ENCODE results near the gene KCNE1.

DNA sequence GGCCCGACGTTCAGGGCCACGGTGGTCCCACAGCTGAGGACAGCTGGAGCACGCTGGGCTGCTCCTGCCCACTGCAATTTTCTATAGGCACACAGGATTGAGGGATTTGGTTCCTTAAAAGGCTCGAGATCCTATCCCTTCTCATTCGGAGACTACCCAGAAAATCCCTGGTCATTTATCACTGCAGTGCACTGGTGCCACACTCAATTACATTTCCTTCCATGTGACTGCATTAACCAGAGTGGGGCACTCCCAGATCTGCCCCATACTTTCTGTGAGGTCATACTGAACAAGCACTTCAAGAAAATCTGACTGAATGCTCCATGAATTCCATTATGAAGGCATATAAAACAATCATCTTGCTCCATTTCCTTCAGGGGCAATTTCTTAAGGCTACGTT, 49.8 kb upstream of the KCNE1 start:
- TF ChIP-seq, protein P1, sequence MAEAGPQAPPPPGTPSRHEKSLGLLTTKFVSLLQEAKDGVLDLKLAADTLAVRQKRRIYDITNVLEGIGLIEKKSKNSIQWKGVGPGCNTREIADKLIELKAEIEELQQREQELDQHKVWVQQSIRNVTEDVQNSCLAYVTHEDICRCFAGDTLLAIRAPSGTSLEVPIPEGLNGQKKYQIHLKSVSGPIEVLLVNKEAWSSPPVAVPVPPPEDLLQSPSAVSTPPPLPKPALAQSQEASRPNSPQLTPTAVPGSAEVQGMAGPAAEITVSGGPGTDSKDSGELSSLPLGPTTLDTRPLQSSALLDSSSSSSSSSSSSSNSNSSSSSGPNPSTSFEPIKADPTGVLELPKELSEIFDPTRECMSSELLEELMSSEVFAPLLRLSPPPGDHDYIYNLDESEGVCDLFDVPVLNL (IDR thresholded peaks at IDR 0.05; ENCODE audit: low read depth, low read length) = no peak
- TF ChIP-seq, protein P2, sequence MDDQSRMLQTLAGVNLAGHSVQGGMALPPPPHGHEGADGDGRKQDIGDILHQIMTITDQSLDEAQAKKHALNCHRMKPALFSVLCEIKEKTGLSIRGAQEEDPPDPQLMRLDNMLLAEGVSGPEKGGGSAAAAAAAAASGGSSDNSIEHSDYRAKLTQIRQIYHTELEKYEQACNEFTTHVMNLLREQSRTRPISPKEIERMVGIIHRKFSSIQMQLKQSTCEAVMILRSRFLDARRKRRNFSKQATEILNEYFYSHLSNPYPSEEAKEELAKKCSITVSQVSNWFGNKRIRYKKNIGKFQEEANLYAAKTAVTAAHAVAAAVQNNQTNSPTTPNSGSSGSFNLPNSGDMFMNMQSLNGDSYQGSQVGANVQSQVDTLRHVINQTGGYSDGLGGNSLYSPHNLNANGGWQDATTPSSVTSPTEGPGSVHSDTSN (IDR thresholded peaks at IDR 0.05; ENCODE audit: insufficient replicate concordance, low read depth, low read length) = no peak
- TF ChIP-seq ZNF207 (IDR thresholded peaks at IDR 0.05; ENCODE audit: borderline replicate concordance) (no peak), POLR2A (IDR thresholded peaks at IDR 0.05; ENCODE audit: low read depth, low read length) (no peak), CBX5 (IDR thresholded peaks at IDR 0.05; ENCODE audit: low read depth) (no peak), EP300 (IDR thresholded peaks at IDR 0.05; ENCODE audit: borderline replicate concordance in 1 of 2, control insufficient read depth in 1 of 2, low read depth in 2 of 2, low read length in 2 of 2) (no peak), ASH2L (IDR thresholded peaks at IDR 0.05; ENCODE audit: borderline replicate concordance, low read depth) (no peak), ZNF274 (IDR thresholded peaks at IDR 0.05; ENCODE audit: insufficient read depth, insufficient read length) (no peak)

Measured in GM12878 (cell line).